Esophagus muscularis mucosa (tissue), 4 donors: ENCODE measurements around the gene CROCC2. TPM values are rescaled to one million over a fixed set of nuclear protein-coding genes. Genes with fewer than 3 reads are reported as not detected.
A peak's percentile ranks its signal among the peaks of the same experiment; 100 is the strongest.

Source experiments
- DNase-seq: peaks from one replicate; pipeline ENCODE4 v3.0.0-alpha.2; 2017; ENCODE audit errors: extremely low spot score
- H3K27ac ChIP-seq, 4 donors: fragments of 200-600 bp; sonication (generic); replicated peaks in 1 of 4; 1 replicate in 3 of 4; 2 replicates in 1 of 4; pipeline ENCODE4 v1.5.1; 2016 to 2019; ENCODE audit warnings: mild to moderate bottlenecking in 1 of 4
- H3K27me3 ChIP-seq, 4 donors: fragments of 200-600 bp; sonication (generic); one replicate each; pipeline versions ENCODE4 v1.5.1 to v1.6.0; 2016 to 2019
- H3K36me3 ChIP-seq, 4 donors: fragments of 200-600 bp; sonication (generic); one replicate each; pipeline ENCODE4 v1.5.1; 2016 to 2019
- H3K4me1 ChIP-seq, 4 donors: fragments of 200-600 bp; sonication (generic); one replicate each; pipeline ENCODE4 v1.5.1; 2016 to 2019
- H3K4me3 ChIP-seq, 4 donors: fragments of 200-600 bp; sonication (generic); 1 replicate in 2 of 4; 2 replicates in 2 of 4; pipeline ENCODE4 v1.5.1; 2016 to 2019; ENCODE audit warnings: mild to moderate bottlenecking in 4 of 4, moderate library complexity in 1 of 4
- H3K9me3 ChIP-seq, 4 donors: fragments of 200-600 bp; sonication (generic); 1 replicate in 3 of 4; 2 replicates in 1 of 4; pipeline ENCODE4 v1.5.1; 2016 to 2019
- CTCF ChIP-seq, 3 experiments: fragments of 200-600 bp in 2 of 3; fragments of 450-650 bp in 1 of 3; sonication (generic) in 2 of 3; IDR thresholded peaks; one replicate each; pipeline ENCODE4 v1.5.1; 2017 to 2019; ENCODE audit warnings: antibody characterized with exemption in 3 of 3, mild to moderate bottlenecking in 2 of 3, moderate library complexity in 1 of 3
- EP300 ChIP-seq: sonication (generic); formaldehyde crosslinking; IDR thresholded peaks from one replicate; pipeline ENCODE4 v1.6.1; 2017; ENCODE audit warnings: antibody characterized with exemption
- POLR2A ChIP-seq: fragments of 450-650 bp; IDR thresholded peaks from one replicate; pipeline ENCODE4 v1.6.1; 2017; ENCODE audit warnings: antibody characterized with exemption, moderate library complexity, mild to moderate bottlenecking, low read depth
- POLR2AphosphoS5 ChIP-seq, 2 donors: sonication (generic); formaldehyde crosslinking; IDR thresholded peaks; one replicate each; pipeline ENCODE4 v1.6.1; 2017; ENCODE audit warnings: antibody characterized with exemption in 2 of 2
- WGBS: methylation state at CpG from one replicate; pipeline ENCODE4 v1.1.5; 2018; 5-methylcytosine and 5-hydroxymethylcytosine counted together
- intact Hi-C: fragments of 100-400 bp; cut with DNase I; formaldehyde crosslinking; loops from one replicate; pipeline ENCODE4 v1.15.1; 2023
- total RNA-seq, 4 donors: library from RNA; depleted of rRNA; stranded (reverse); fragments of >200 nt; gene quantifications; one replicate each; pipeline versions ENCODE4 v1.1.0 to v1.2.1, GENCODE V29; 2016

CROCC2 gene
- total RNA-seq, 4 donors from 2014 or later, result not detected

- H3K4me1 ChIP-seq, result peaks cover 18 to 30% (median 28%) of the 10 kb centered on the region in 4 donors
- peak overlapping the region in 1 of 4 donors; percentile 13 for H3K27ac ChIP-seq
- no peaks in the 10 kb centered on the region for H3K9me3 ChIP-seq
- H3K36me3 ChIP-seq, result no peaks in the 10 kb centered on the region
- TF ChIP-seq POLR2A (no peak), POLR2AphosphoS5 (IDR thresholded peaks at IDR 0.05) (no peak)
- H3K4me3 ChIP-seq, result no peak overlapping the region
- peaks cover 0 to 43% (median 2%) of the 10 kb centered on the region in 4 donors for H3K27me3 ChIP-seq
- intact Hi-C loops, result no loop called here
- DNase-seq, result no peak
- 45% methylated on average over 10 of the region's 29 CpGs for WGBS
Observed at GRCh38 chr2:240962300-240963064, 56.3 kb downstream of the CROCC2 start.

- Histone ChIP-seq H3K27me3 (peaks cover 0 to 35% (median 2%) of the 10 kb centered on the region in 4 donors), H3K4me1 (peaks cover 18 to 30% (median 28%) of the 10 kb centered on the region in 4 donors), H3K4me3 (no peak overlapping the region), H3K9me3 (no peaks in the 10 kb centered on the region), H3K36me3 (no peaks in the 10 kb centered on the region), H3K27ac (peak overlapping the region in 1 of 4 donors; percentile 13)
- TF ChIP-seq POLR2A, result no peak
- TF ChIP-seq POLR2AphosphoS5 (IDR thresholded peaks at IDR 0.05), result no peak
- no peak for TF ChIP-seq EP300
- TF ChIP-seq CTCF (IDR thresholded peaks at IDR 0.05), result no peak
- no peak for DNase-seq
- intact Hi-C loops, result no loop called here
- 95% methylated on average over 27 of the region's 33 CpGs for whole genome bisulfite sequencing
Observed at GRCh38 chr2:240963065-240963867, 57.1 kb downstream of the CROCC2 start.

- 97% methylated on average over 10 of the region's 20 CpGs for WGBS
- no peak overlapping the region for H3K4me3 ChIP-seq
- DNase-seq, result no peak
- no peaks in the 10 kb centered on the region for H3K9me3 ChIP-seq
- intact Hi-C loops, result no loop called here
- H3K36me3 ChIP-seq, result no peaks in the 10 kb centered on the region
- H3K27ac ChIP-seq, result no peak overlapping the region
- H3K27me3 ChIP-seq, result peaks cover 0 to 30% (median 2%) of the 10 kb centered on the region in 4 donors
- no peak for TF ChIP-seq CTCF (IDR thresholded peaks at IDR 0.05)
- TF ChIP-seq POLR2AphosphoS5 (IDR thresholded peaks at IDR 0.05), result no peak
- TF ChIP-seq POLR2A, result no peak
- no peak for TF ChIP-seq EP300
- peaks cover 18 to 30% (median 28%) of the 10 kb centered on the region in 4 donors for H3K4me1 ChIP-seq
Observed at GRCh38 chr2:240963868-240964703, 58.0 kb downstream of the CROCC2 start.

GRCh38 chr2:240964704-240965295 lies 58.7 kb downstream of the CROCC2 start:
- intact Hi-C loops, result no loop called here
- Histone ChIP-seq H3K36me3 (no peaks in the 10 kb centered on the region), H3K4me3 (no peak overlapping the region), H3K27me3 (peaks cover 0 to 22% (median 0%) of the 10 kb centered on the region in 4 donors), H3K9me3 (no peaks in the 10 kb centered on the region), H3K4me1 (peaks cover 18 to 29% (median 26%) of the 10 kb centered on the region in 4 donors), H3K27ac (no peak overlapping the region)
- DNase-seq, result no peak
- TF ChIP-seq POLR2A (no peak), CTCF (IDR thresholded peaks at IDR 0.05) (no peak), EP300 (no peak), POLR2AphosphoS5 (IDR thresholded peaks at IDR 0.05) (no peak)
- 94% methylated on average over 7 of the region's 15 CpGs for WGBS
